T-helper 2 cell treated with Interferon-gamma antibody and Interleukin-4, amounts not matched to agents 100 ng/mL and 5 ng/mL, for 36 hours (primary cell): ENCODE data around the gene GPN1. TPM values are rescaled to one million over a fixed set of nuclear protein-coding genes. Genes with fewer than 3 reads are reported as not detected.
"Not testable (repeated sequence)": the region's sequence is repeated elsewhere in the genome, so short reads cannot be mapped to it uniquely, and the experiment has no call there.

Source experiments
- intact Hi-C: fragments of 100-400 bp; cut with micrococcal nuclease; formaldehyde crosslinking; loops from one replicate; pipeline ENCODE4 v1.15.1; 2023
- total RNA-seq: library from RNA; stranded (reverse); gene quantifications from 2 replicates; pipeline ENCODE4 v1.2.3, GENCODE V29; 2022

The GPN1 gene
- total RNA-seq: 45.6 and 47.9 TPM in 2 replicates

- intact Hi-C loops: loop anchor here (1.0 to 5.0 kb wide), 5 partner anchors 34 to 259 kb away; partner anchors contain the start of genes EIF2B4, IFT172, NRBP1 and SLC4A1AP
These were observed at the start of gene GPN1, which contains the start of gene CCDC121 for GRCh38 chr2:27628767-27629709. TSS of gene GPN1 (plus strand) at chr2:27629050. CDS start at chr2:27629059, 9 bp downstream. TSS of gene CCDC121 (minus strand) at chr2:27629012. CDS start at chr2:27627799, 1,213 bp downstream.

DNA sequence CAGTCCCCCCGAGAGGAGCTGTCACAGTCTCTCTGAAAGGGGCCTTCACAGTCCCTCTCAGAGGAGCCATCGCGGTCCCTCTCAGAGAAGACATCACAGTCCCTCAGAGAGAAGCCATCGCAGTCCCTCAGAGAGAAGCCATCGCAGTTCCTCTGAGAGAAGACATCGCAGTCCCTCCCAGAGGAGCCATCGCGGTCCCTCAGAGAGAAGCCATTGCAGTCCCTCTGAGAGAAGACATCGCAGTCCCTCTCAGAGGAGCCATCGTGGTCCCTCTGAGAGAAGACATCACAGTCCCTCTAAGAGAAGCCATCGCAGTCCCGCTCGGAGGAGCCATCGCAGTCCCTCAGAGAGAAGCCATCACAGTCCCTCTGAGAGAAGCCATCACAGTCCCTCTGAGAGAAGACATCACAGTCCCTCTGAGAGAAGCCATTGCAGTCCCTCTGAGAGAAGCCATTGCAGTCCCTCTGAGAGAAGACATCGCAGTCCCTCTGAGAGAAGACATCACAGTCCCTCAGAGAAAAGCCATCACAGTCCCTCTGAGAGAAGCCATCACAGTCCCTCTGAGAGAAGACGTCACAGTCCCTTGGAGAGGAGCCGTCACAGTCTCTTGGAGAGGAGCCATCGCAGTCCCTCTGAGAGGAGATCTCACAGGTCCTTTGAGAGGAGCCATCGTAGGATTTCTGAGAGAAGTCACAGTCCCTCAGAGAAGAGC lies 47.3 kb upstream of the GPN1 start:
- intact Hi-C loops: loop anchor here (2.0 to 5.0 kb wide), 5 partner anchors 46 to 811 kb away; partner anchors contain the start of genes CCDC121, FOSL2, GPN1 and GTF3C2

- intact Hi-C loops: loop anchor here (2.0 to 5.0 kb wide), 5 partner anchors 45 to 810 kb away; partner anchors contain the start of genes CCDC121, FOSL2, GPN1 and GTF3C2
These were observed 46.6 kb upstream of the GPN1 start for GRCh38 chr2:27582129-27582694.

DNA sequence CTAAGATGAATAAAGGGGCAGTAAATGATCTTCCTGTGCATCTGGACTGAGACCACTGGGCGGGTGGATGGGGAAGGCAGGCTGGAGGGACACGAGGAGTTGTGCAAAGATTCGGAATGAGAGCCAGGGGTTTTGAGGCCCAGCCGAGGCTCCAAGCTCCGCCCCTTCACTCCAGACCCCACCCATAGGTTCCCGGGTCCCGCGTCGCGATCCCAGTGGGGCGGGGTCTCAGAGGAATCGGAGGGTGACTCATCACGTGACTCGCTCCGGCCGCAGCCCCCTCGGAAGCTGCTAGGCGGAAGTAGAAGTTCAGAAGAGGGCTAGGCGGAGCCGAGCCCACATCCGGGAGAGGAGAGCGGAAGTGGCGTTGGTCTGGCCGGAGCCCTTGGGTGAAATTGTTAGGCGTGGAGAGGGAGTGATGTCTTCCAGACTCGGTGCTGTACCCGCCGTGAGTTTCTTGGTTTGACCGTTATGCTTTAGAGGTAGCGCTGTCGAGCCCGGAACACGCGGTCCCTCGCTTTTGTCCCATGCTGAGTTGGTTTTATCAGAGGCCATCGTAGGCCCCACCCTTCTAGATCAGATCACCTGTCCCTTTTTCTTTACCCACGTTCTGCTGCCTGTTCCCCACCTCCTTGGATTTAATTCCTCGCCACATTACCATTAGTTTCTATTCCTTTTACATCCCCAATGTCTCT lies 46.0 kb upstream of the GPN1 start, which contains the start of gene ZNF512:
Gene ZNF512 (plus strand): TSS at position 348 of the 695 bp plus-strand sequence. CDS start 71 bp downstream, at position 419.
- intact Hi-C loops: loop anchor here (2.0 to 5.0 kb wide), 5 partner anchors 44 to 809 kb away; partner anchors contain the start of genes CCDC121, FOSL2, GPN1 and GTF3C2

DNA sequence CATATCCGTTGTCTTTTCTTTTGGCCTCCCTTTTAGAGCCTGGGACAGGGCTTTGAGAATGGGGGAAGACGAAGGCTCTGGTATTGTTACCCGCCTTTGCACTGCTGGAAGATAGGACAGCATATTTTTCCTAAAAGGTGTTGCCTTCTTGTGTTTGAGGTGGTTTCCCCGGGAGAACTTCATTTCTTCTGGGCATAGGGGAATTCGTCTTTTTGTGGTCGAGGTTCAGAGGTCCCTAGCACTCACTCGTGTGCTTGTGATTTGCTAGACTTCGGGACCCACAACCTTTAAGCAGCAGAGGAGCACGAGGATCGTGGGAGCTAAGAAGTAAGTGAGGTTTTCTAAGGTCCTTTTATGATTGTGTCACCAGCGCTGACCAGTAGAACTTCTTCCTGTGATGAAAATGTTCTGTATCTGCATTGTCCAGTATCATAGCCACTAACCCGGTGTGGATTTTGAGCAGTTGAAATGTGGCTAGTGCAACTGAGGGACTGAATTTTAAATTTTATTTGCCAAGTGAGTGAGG lies 45.4 kb upstream of the GPN1 start:
- intact Hi-C loops: loop anchor here (2.0 to 5.0 kb wide), 5 partner anchors 44 to 809 kb away; partner anchors contain the start of genes CCDC121, FOSL2, GPN1 and GTF3C2

DNA sequence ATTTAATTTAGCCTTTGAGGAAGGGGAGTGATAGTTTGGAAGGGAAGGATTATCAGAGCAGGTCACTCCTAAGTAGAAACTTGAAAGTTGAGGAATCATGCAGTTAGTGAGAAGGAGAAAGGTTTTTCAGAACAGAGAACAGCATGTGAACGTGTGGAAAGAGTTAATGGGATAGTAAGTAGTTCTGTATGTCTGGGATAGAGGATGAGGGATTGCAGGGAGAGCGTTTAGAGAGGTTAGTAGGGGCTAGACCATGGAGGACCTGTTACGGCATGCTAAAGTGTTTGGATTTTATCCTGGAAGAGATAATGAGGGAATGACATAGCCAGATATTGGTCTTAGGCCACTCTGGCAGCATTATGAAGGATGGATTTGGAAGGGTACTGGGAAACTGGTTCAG lies 44.3 kb upstream of the GPN1 start:
- intact Hi-C loops: loop anchor here (5.0 kb wide), 3 partner anchors 43 to 808 kb away; partner anchors contain the start of genes CCDC121, FOSL2, GPN1 and GTF3C2

DNA sequence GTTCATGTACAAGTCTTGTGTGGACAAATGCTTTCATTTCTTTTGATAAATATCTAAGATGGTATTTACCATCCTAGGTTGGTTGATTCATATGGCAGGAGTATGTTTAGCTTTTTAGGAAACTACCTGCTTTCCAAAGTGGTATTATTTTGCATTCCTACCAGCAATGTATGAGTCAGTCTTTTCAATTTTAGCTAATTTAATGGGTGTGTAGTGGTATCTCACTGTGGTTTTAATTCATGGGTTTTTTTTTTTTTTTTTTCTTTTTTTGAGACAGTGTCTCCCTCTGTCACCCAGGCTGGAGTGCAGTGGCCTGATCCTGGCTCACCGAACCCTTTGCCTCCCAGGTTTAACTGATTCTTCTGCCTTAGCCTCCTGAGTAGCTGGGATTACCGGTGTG lies 41.8 kb upstream of the GPN1 start:
- intact Hi-C loops: no loop called here

- intact Hi-C loops: no loop called here
These were observed 40.5 kb upstream of the GPN1 start for GRCh38 chr2:27588308-27588707.

- intact Hi-C loops: no loop called here
These were observed 37.1 kb upstream of the GPN1 start for GRCh38 chr2:27591745-27592144.

- intact Hi-C loops: no loop called here
These were observed 35.6 kb upstream of the GPN1 start for GRCh38 chr2:27593240-27593639.

DNA sequence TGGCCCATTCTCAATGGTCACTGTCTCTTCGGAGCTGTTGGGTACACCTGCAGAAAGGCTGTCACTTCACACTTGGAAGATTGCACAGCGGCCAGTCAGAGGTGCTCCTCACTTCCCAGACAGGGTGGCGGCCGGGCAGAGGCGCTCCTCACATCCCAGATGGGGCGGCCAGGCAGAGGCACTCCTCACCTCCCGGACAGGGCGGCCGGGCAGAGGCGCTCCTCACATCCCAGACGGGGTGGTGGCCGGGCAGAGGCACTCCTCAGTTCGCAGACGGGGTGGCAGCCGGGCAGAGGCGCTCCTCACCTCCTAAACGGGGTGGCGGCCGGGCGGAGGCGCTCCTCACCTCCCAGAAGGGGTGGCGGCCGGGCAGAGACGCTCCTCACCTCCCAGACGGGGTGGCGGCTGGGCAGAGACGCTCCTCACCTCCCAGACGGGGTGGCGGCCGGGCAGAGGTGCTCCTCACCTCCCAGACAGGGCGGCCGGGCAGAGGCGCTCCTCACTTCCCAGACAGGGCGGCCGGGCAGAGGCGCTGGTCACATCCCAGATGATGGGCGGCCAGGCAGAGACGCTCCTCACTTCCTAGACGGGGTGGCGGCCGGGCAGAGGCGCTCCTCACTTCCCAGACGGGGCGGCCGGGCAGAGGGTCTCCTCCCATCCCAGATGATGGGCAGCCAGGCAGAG lies 34.7 kb upstream of the GPN1 start:
- intact Hi-C loops: not testable (repeated sequence)

- intact Hi-C loops: not testable (repeated sequence)
These were observed 33.4 kb upstream of the GPN1 start for GRCh38 chr2:27595412-27595811.

GRCh38 chr2:27596627-27597026 lies 32.2 kb upstream of the GPN1 start:
- intact Hi-C loops: no loop called here

DNA sequence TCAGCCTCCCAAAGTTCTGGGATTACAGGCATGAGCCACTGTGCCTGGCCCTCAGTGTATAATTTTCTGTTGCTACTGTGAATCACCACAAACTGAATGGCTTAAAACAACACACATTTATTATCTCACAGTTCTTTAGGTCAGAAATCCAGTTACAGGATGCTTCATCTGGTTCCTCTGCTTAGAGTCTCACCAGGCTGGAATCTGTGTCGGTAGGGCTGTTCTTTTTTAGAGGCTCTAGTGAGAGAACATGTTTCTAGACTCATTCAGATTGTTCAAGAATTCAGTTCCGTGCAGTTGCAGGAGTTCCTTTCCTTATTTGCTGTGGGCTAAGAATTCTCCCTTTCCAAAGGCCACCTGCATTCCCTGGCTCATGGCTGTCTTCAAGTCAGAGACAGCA lies 22.2 kb upstream of the GPN1 start:
- intact Hi-C loops: no loop called here

DNA sequence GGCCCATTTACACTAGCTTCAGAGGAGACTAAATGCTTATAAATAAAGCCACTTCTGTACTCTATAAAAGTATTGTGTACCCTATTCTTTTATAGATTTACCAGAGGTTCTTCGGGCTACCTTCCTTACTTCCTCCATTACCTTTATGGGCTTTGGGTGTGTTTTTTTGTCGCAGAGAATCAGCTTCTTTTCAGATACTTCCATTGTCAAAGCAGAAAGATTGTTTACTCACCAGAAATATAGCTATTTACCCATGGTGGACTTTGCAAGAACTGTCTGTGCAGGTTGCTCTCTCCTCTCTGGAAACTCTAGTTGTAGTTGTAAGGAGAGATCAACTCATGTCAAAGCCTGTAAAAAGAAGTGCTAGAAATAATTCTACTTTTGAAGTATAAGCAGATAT lies 14.9 kb upstream of the GPN1 start:
- intact Hi-C loops: no loop called here

DNA sequence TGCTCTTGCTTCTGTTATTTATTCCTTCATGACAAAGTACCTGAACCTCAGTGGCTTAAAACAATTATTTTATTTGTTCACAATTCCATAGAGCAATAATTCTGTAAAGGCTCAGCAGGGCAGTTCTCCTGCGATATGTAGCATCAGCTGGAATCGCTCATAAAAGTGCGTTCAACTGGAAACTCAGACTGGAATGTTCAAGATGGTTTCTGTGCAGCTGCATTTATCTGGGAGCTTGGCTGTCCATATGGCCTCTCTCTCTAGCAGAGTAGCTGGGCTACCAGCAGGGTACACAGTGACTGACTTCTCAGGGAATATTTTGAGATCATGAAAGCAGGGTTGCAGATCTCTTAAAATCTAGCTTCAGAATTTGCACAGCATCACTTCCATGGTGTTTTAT lies 13.5 kb upstream of the GPN1 start:
- intact Hi-C loops: no loop called here

- intact Hi-C loops: no loop called here
These were observed 7.3 kb upstream of the GPN1 start for GRCh38 chr2:27621524-27621923.

DNA sequence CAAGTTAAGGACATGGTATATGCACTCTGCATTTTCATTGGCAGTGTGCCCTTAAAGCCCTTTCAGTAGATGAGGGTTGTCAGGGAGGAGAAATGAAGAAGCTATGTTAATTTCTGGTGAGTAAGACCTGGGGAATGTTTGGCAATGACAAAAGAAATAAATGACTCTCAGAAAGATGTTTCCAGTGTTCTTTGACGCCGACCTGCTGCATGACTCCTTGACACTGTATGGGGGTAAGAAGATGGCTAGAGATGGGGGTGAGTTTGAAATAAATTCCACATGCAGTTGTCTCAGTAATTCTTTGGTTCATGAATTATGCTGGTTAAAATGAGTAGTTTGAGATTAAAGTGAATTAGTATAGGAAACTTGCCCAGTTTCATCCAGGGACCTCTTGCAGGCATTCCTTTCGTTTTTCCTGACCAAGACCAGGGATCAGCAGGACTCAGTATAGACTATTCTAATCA lies 5.9 kb upstream of the GPN1 start:
- intact Hi-C loops: no loop called here

- intact Hi-C loops: loop anchor here (5.0 kb wide), 1 partner anchor 43 kb away; the partner anchor contains the start of gene ZNF512
These were observed 3.9 kb upstream of the GPN1 start for GRCh38 chr2:27624943-27625342.
